Duodenal mucosa (tissue), 2 donors: Measurements from ENCODE around the gene ZMYND10.

ENCODE experiments used
- H3K27ac ChIP-seq: one replicate; pipeline ENCODE4 v1.7.0; 2013; ENCODE audit warnings: low read depth, low read length
- H3K27me3 ChIP-seq, 2 donors: one replicate each; pipeline ENCODE4 v1.7.0; 2013; ENCODE audit warnings: low read length in 2 of 2, control low read depth in 1 of 2; ENCODE audit not compliant: insufficient read depth in 2 of 2, control insufficient read depth in 1 of 2
- H3K36me3 ChIP-seq, 2 donors: one replicate each; pipeline ENCODE4 v1.7.0; 2013; ENCODE audit warnings: low read length in 2 of 2, control low read depth in 1 of 2; ENCODE audit not compliant: insufficient read depth in 2 of 2, control insufficient read depth in 1 of 2
- H3K4me1 ChIP-seq, 2 donors: one replicate each; pipeline ENCODE4 v1.7.0; 2013; ENCODE audit warnings: low read length in 2 of 2, control low read depth in 1 of 2; ENCODE audit not compliant: insufficient read depth in 2 of 2, control insufficient read depth in 1 of 2
- H3K4me3 ChIP-seq, 2 donors: one replicate each; pipeline ENCODE4 v1.7.0; 2013; ENCODE audit warnings: low read length in 2 of 2, low read depth in 1 of 2
- H3K9ac ChIP-seq, 2 donors: one replicate each; pipeline ENCODE4 v1.7.0; 2013; ENCODE audit warnings: low read length in 2 of 2, low read depth in 1 of 2
- H3K9me3 ChIP-seq, 2 donors: one replicate each; pipeline ENCODE4 v1.7.0; 2013; ENCODE audit warnings: low read length in 2 of 2, control low read depth in 1 of 2; ENCODE audit not compliant: control insufficient read depth in 1 of 2

Gene ZMYND10

GRCh38 chr3:50326182-50326541 is 19.4 kb downstream of the ZMYND10 start:
- Histone ChIP-seq H3K9me3 (no peaks in the 10 kb centered on the region), H3K4me1 (peaks cover 29 to 52% of the 10 kb centered on the region in 2 donors), H3K27ac (no peak overlapping the region), H3K4me3 (no peak overlapping the region), H3K9ac (no peak overlapping the region), H3K27me3 (no peaks in the 10 kb centered on the region), H3K36me3 (peaks cover 19 to 32% of the 10 kb centered on the region in 2 donors)

GRCh38 chr3:50325497-50326181 is 19.9 kb downstream of the ZMYND10 start:
- Histone ChIP-seq H3K9ac (no peak overlapping the region), H3K4me1 (peaks cover 29 to 53% of the 10 kb centered on the region in 2 donors), H3K27me3 (no peaks in the 10 kb centered on the region), H3K4me3 (no peak overlapping the region), H3K9me3 (no peaks in the 10 kb centered on the region), H3K36me3 (peaks cover 14 to 27% of the 10 kb centered on the region in 2 donors), H3K27ac (no peak overlapping the region)

DNA sequence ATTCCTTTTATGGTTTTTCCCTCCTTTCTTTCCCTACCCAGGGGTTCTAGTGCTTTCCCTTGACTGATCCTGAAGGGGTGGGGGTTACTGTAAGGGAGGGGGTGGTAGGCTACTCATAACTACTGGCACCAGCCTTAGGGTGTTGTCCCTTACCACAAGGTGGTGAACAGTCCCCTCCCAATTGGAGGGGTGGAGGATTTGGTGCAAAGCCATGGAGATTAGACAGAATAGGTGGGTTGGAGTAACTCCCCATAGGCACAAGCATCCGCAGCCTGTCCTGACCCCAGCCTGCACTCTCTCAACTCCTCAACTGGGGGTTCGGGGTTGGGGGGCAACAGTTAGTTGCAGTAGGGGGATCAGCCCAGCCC is 20.4 kb downstream of the ZMYND10 start:
- Histone ChIP-seq H3K36me3 (peaks cover 9 to 21% of the 10 kb centered on the region in 2 donors), H3K9me3 (no peaks in the 10 kb centered on the region), H3K4me1 (peaks cover 35 to 58% of the 10 kb centered on the region in 2 donors), H3K27ac (no peak overlapping the region), H3K4me3 (no peak overlapping the region), H3K9ac (no peak overlapping the region), H3K27me3 (no peaks in the 10 kb centered on the region)

GRCh38 chr3:50324351-50325112 is 21.0 kb downstream of the ZMYND10 start:
- Histone ChIP-seq H3K4me1 (peaks cover 40 to 64% of the 10 kb centered on the region in 2 donors), H3K4me3 (no peak overlapping the region), H3K27ac (no peak overlapping the region), H3K9me3 (no peaks in the 10 kb centered on the region), H3K36me3 (peaks cover 3 to 18% of the 10 kb centered on the region in 2 donors), H3K27me3 (no peaks in the 10 kb centered on the region), H3K9ac (peak overlapping the region; percentile 26 to 38)

DNA sequence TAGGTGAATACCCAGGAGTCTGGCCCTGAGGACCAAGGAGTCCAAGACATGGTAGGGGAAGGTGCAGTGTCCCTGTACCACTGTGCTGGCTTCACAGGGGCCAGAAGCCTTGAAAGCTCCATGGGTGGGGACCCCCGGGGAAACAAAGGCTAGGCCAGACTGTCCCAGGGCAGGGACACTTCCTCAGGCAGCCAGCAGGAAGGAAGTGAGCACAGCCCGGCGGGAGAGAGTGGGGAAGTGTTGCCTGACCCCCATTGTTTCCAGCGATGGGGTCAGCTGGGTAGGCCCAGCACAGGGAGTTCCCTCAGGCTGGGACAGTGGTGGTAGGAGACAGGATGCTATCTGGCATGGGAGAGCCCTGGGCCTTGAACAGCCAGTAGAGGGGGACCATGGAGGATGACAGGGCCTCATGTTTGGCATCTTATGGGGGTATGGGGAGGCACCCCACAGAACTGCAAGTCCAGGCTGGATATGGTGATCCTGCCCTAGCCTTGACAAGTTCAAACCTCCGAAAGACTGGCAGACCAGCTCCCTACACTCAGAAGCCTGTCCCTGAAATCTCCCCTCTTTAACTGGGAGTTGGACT is 21.8 kb downstream of the ZMYND10 start:
- H3K27me3 ChIP-seq, result no peaks in the 10 kb centered on the region

GRCh38 chr3:50323092-50323600 is 22.4 kb downstream of the ZMYND10 start:
- H3K27ac ChIP-seq, result peak overlapping the region; percentile 93
- H3K4me3 ChIP-seq, result peak overlapping the region in 1 of 2 donors; percentile 83
- H3K36me3 ChIP-seq, result peaks cover 10 to 26% of the 10 kb centered on the region in 2 donors
- H3K9me3 ChIP-seq, result no peaks in the 10 kb centered on the region
- peak overlapping the region; percentile 43 to 93 for H3K9ac ChIP-seq
- H3K4me1 ChIP-seq, result peaks cover 54 to 71% of the 10 kb centered on the region in 2 donors
- no peaks in the 10 kb centered on the region for H3K27me3 ChIP-seq

More for the DNA sequence above, 21.8 kb downstream of the ZMYND10 start:
- Histone ChIP-seq H3K4me3 (no peak overlapping the region), H3K4me1 (peaks cover 49 to 71% of the 10 kb centered on the region in 2 donors), H3K9ac (no peak overlapping the region), H3K9me3 (no peaks in the 10 kb centered on the region), H3K36me3 (peaks cover 5 to 20% of the 10 kb centered on the region in 2 donors), H3K27ac (peak overlapping the region; percentile 66)

DNA sequence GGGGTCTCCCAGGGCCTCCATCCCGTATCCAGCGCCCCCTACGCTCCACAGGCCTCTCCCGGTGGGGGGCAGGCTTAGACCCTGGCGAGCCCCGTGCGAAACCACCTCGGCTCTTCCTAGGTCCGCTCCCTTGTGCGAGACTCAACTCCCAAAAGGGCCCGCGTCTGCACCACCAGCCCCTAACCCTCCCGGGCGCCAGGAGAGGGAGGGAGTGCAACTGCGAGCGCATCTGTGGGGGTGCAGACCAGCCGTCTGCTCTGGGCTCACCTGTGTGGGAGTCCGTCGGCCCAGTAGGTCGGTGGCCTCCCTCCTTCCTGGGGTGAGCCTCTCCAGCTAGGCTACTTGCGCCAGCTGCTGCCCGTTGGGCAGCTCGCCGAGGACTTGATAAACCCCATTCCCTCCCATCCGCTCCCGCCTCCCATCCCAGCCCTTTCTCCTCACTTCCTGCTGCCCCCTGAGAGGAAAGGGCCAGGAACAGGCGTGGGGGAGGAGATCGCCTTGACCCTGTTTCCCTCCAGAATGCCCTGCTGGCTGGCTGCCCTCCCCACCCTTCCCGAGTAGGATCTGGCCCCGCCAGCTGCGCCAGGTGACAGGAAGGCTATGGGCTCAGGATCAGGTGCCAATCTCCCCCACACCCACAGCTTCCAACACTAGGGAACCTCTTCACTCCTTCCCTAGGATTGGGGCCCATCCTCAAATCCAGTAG is 23.0 kb downstream of the ZMYND10 start, which contains the start of gene HYAL2:
TSS of gene HYAL2 (minus strand) at position 360 of the 706 bp plus-strand sequence. CDS start 2,256 bp downstream, outside the sequence.
- Histone ChIP-seq H3K9me3 (no peaks in the 10 kb centered on the region), H3K9ac (peak within 1 kb of the TSS; percentile 85 to 93), H3K4me1 (peaks cover 60 to 74% of the 10 kb centered on the region in 2 donors), H3K36me3 (peaks cover 11 to 29% of the 10 kb centered on the region in 2 donors), H3K4me3 (peak within 1 kb of the TSS; percentile 83 to 94), H3K27me3 (no peaks in the 10 kb centered on the region), H3K27ac (peak within 1 kb of the TSS; percentile 93)

- Histone ChIP-seq H3K9ac (peak overlapping the region; percentile 43 to 93), H3K4me1 (peaks cover 60 to 74% of the 10 kb centered on the region in 2 donors), H3K27ac (peak overlapping the region; percentile 93), H3K27me3 (no peaks in the 10 kb centered on the region), H3K4me3 (peak overlapping the region; percentile 83 to 94), H3K9me3 (no peaks in the 10 kb centered on the region), H3K36me3 (peaks cover 11 to 31% of the 10 kb centered on the region in 2 donors)
These were observed 23.5 kb downstream of the ZMYND10 start for GRCh38 chr3:50322115-50322385.

GRCh38 chr3:50321336-50322114 is 24.0 kb downstream of the ZMYND10 start:
- H3K4me1 ChIP-seq, result peaks cover 63 to 76% of the 10 kb centered on the region in 2 donors
- peak overlapping the region; percentile 93 for H3K27ac ChIP-seq
- H3K27me3 ChIP-seq, result no peaks in the 10 kb centered on the region
- H3K9ac ChIP-seq, result peak overlapping the region; percentile 85 to 93
- no peaks in the 10 kb centered on the region for H3K9me3 ChIP-seq
- H3K4me3 ChIP-seq, result peak overlapping the region; percentile 83 to 94
- H3K36me3 ChIP-seq, result peaks cover 11 to 32% of the 10 kb centered on the region in 2 donors
